Caki2 (cell line): Measurements from ENCODE around the gene BOC. TPM values are rescaled to one million over a fixed set of nuclear protein-coding genes. Genes with fewer than 3 reads are reported as not detected.

Source experiments
- DNase-seq: peaks from one replicate; pipeline ENCODE4 v3.0.0-alpha.2; 2015; ENCODE audit warnings: low read depth
- in situ Hi-C: cut with HindIII; loops from 2 replicates; pipeline ENCODE4 v1.10.0; 2016; ENCODE audit warnings: low sequenced_read_pairs, low pct_unique_long_range_greater_than_20kb, mixed read lengths
- total RNA-seq: library from RNA; depleted of rRNA; stranded (reverse); fragments of >200 nt; shearing (Covaris generic); gene quantifications from 2 replicates; pipeline ENCODE4 v1.2.3, GENCODE V29; 2014; ENCODE audit warnings: low replicate concordance

Gene BOC
- total RNA-seq, 1 experiment from 2014 or later: 5.3 TPM

- DNase-seq: no peak
- in situ Hi-C loops: no loop called here
Observed at GRCh38 chr3:113259196-113259595, 47.8 kb downstream of the BOC start.

GRCh38 chr3:113261063-113261625 is 49.8 kb downstream of the BOC start:
- in situ Hi-C loops: no loop called here
- DNase-seq: no peak

- no peak for DNase-seq
- in situ Hi-C loops: no loop called here
Observed at GRCh38 chr3:113261626-113262303, 50.4 kb downstream of the BOC start.

- no peak for DNase-seq
Observed at GRCh38 chr3:113262304-113262665, 50.9 kb downstream of the BOC start.

GRCh38 chr3:113263020-113263419 is 51.7 kb downstream of the BOC start:
- in situ Hi-C loops: no loop called here
- DNase-seq: no peak

More at GRCh38 chr3:113262304-113262665, 50.9 kb downstream of the BOC start:
- in situ Hi-C loops: no loop called here

GRCh38 chr3:113263778-113264177 is 52.4 kb downstream of the BOC start:
- no peak for DNase-seq
- in situ Hi-C loops: no loop called here

- no peak for DNase-seq
- in situ Hi-C loops: no loop called here
Observed at GRCh38 chr3:113264283-113265131, 53.1 kb downstream of the BOC start.

- DNase-seq: no peak
Observed at GRCh38 chr3:113265231-113265630, 53.9 kb downstream of the BOC start.

GRCh38 chr3:113266738-113267137 is 55.4 kb downstream of the BOC start:
- DNase-seq: no peak
- in situ Hi-C loops: no loop called here

More at GRCh38 chr3:113265231-113265630, 53.9 kb downstream of the BOC start:
- in situ Hi-C loops: no loop called here

GRCh38 chr3:113268311-113268710 is 57.0 kb downstream of the BOC start:
- in situ Hi-C loops: no loop called here
- DNase-seq: no peak

- no peak for DNase-seq
- in situ Hi-C loops: no loop called here
Observed at GRCh38 chr3:113268942-113269341, 57.6 kb downstream of the BOC start.

- DNase-seq: no peak
- in situ Hi-C loops: no loop called here
Observed at GRCh38 chr3:113269661-113270060, 58.3 kb downstream of the BOC start.

- in situ Hi-C loops: no loop called here
- DNase-seq: no peak
Observed at GRCh38 chr3:113270068-113270467, 58.7 kb downstream of the BOC start.

- in situ Hi-C loops: no loop called here
- DNase-seq: no peak
Observed at GRCh38 chr3:113270786-113271185, 59.4 kb downstream of the BOC start.

GRCh38 chr3:113271189-113271588 is 59.8 kb downstream of the BOC start:
- in situ Hi-C loops: no loop called here
- no peak for DNase-seq

- no peak for DNase-seq
- in situ Hi-C loops: no loop called here
Observed at GRCh38 chr3:113271594-113272384, 60.4 kb downstream of the BOC start.

GRCh38 chr3:113272385-113272779 is 61.0 kb downstream of the BOC start:
- in situ Hi-C loops: no loop called here
- no peak for DNase-seq

- DNase-seq: no peak
- in situ Hi-C loops: no loop called here
Observed at GRCh38 chr3:113273011-113273410, 61.7 kb downstream of the BOC start.
